Measurements from ENCODE around the gene VDAC2.

GRCh38 chr10:75272896-75273295 lies 62.3 kb downstream of the VDAC2 start:
- TF ChIP-seq, protein P1, sequence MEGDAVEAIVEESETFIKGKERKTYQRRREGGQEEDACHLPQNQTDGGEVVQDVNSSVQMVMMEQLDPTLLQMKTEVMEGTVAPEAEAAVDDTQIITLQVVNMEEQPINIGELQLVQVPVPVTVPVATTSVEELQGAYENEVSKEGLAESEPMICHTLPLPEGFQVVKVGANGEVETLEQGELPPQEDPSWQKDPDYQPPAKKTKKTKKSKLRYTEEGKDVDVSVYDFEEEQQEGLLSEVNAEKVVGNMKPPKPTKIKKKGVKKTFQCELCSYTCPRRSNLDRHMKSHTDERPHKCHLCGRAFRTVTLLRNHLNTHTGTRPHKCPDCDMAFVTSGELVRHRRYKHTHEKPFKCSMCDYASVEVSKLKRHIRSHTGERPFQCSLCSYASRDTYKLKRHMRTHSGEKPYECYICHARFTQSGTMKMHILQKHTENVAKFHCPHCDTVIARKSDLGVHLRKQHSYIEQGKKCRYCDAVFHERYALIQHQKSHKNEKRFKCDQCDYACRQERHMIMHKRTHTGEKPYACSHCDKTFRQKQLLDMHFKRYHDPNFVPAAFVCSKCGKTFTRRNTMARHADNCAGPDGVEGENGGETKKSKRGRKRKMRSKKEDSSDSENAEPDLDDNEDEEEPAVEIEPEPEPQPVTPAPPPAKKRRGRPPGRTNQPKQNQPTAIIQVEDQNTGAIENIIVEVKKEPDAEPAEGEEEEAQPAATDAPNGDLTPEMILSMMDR (IDR thresholded peaks at IDR 0.05), result no peak
- TF ChIP-seq, protein P2, sequence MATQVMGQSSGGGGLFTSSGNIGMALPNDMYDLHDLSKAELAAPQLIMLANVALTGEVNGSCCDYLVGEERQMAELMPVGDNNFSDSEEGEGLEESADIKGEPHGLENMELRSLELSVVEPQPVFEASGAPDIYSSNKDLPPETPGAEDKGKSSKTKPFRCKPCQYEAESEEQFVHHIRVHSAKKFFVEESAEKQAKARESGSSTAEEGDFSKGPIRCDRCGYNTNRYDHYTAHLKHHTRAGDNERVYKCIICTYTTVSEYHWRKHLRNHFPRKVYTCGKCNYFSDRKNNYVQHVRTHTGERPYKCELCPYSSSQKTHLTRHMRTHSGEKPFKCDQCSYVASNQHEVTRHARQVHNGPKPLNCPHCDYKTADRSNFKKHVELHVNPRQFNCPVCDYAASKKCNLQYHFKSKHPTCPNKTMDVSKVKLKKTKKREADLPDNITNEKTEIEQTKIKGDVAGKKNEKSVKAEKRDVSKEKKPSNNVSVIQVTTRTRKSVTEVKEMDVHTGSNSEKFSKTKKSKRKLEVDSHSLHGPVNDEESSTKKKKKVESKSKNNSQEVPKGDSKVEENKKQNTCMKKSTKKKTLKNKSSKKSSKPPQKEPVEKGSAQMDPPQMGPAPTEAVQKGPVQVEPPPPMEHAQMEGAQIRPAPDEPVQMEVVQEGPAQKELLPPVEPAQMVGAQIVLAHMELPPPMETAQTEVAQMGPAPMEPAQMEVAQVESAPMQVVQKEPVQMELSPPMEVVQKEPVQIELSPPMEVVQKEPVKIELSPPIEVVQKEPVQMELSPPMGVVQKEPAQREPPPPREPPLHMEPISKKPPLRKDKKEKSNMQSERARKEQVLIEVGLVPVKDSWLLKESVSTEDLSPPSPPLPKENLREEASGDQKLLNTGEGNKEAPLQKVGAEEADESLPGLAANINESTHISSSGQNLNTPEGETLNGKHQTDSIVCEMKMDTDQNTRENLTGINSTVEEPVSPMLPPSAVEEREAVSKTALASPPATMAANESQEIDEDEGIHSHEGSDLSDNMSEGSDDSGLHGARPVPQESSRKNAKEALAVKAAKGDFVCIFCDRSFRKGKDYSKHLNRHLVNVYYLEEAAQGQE (IDR thresholded peaks at IDR 0.05; ENCODE audit: insufficient read depth in 1 of 2, low read depth in 2 of 2, low read length in 1 of 2), result no peak
- no peak for TF ChIP-seq POLR2AphosphoS5 (IDR thresholded peaks at IDR 0.05; ENCODE audit: low read depth, low read length)
